A549 (cell line): Measurements from ENCODE around the gene SORCS2.

ENCODE experiments used
- CHD2 ChIP-seq: fragments of 150-350 bp; IDR thresholded peaks from 2 replicates; pipeline ENCODE4 v1.6.1; 2014; ENCODE audit warnings: low read length; ENCODE audit not compliant: partially characterized antibody
- CTCF ChIP-seq: fragments of >200 bp; sonication (Bioruptor Twin); formaldehyde crosslinking; IDR thresholded peaks from 3 replicates; pipeline ENCODE4 v1.5.1; 2016
- EP300 ChIP-seq, 2 experiments: fragments of >200 bp; sonication (Bioruptor Twin); formaldehyde crosslinking; IDR thresholded peaks; 2 replicates in 1 of 2; 3 replicates in 1 of 2; pipeline ENCODE4 v1.6.1; 2016 to 2017
- HDAC2 ChIP-seq: fragments of 200-600 bp; sonication (generic); IDR thresholded peaks from 2 replicates; pipeline ENCODE4 v1.6.1; 2016
- HMGXB4 ChIP-seq: fragments of 250-450 bp; sonication (Bioruptor Pico); IDR thresholded peaks from 2 replicates; pipeline ENCODE4 v1.5.0; 2021; ENCODE audit warnings: mild to moderate bottlenecking, moderate library complexity, borderline replicate concordance
- JUN ChIP-seq, 2 experiments: fragments of >200 bp; sonication (Bioruptor Twin); formaldehyde crosslinking; IDR thresholded peaks; 2 replicates in 1 of 2; 3 replicates in 1 of 2; pipeline ENCODE4 v1.6.1; 2016 to 2017
- MAZ ChIP-seq: fragments of 150-350 bp; IDR thresholded peaks from 2 replicates; pipeline ENCODE4 v1.6.1; 2014; ENCODE audit warnings: antibody characterized with exemption, low read depth, low read length, borderline replicate concordance
- PBX3 ChIP-seq: IDR thresholded peaks from 2 replicates; pipeline ENCODE4 v1.6.1; 2012
- POLR2A ChIP-seq: IDR thresholded peaks from 2 replicates; pipeline ENCODE4 v1.6.1; 2012; ENCODE audit warnings: mild to moderate bottlenecking, low read length
- POLR2AphosphoS2 ChIP-seq: conservative IDR thresholded peaks from 2 replicates; pipeline ENCODE4 v1.6.1; 2012; ENCODE audit warnings: low read length, improper control_type of control experiment, inconsistent platforms
- RAD21 ChIP-seq, 2 experiments: fragments of >200 bp in 1 of 2; sonication (Bioruptor Twin) in 1 of 2; formaldehyde crosslinking in 1 of 2; IDR thresholded peaks in 1 of 2; conservative IDR thresholded peaks in 1 of 2; 2 replicates in 1 of 2; 3 replicates in 1 of 2; pipeline ENCODE4 v1.6.1; 2012 to 2018; ENCODE audit warnings: inconsistent platforms in 1 of 2
- RCOR1 ChIP-seq: fragments of 150-350 bp; IDR thresholded peaks from 2 replicates; pipeline ENCODE4 v1.6.1; 2014; ENCODE audit warnings: antibody characterized with exemption, low read length, low read depth
- SMC3 ChIP-seq: fragments of >200 bp; sonication (Bioruptor Twin); formaldehyde crosslinking; IDR thresholded peaks from 3 replicates; pipeline ENCODE4 v1.6.1; 2018; ENCODE audit warnings: inconsistent platforms

- no peak for TF ChIP-seq CTCF
- no peak for TF ChIP-seq HDAC2
- no peak for TF ChIP-seq POLR2A
- no peak for TF ChIP-seq HMGXB4 (CRISPR knock-in tag)
- TF ChIP-seq CHD2: no peak
- no peak for TF ChIP-seq EP300 (IDR thresholded peaks at IDR 0.05)
- TF ChIP-seq RCOR1: no peak
- no peak for TF ChIP-seq PBX3
- TF ChIP-seq MAZ: no peak
- TF ChIP-seq SMC3: no peak
- TF ChIP-seq POLR2AphosphoS2: no peak
- TF ChIP-seq RAD21 (conservative IDR thresholded peaks at IDR 0.05 in 1 of 2, IDR thresholded peaks at IDR 0.05 in 1 of 2): no peak
- TF ChIP-seq JUN (IDR thresholded peaks at IDR 0.05): no peak
Observed at GRCh38 chr4:7642741-7643458, 450.6 kb downstream of the SORCS2 start.
